Measurements from ENCODE around the gene RFNG.

- no peak for TF ChIP-seq POLR2A (IDR thresholded peaks at IDR 0.05)
- no peak for TF ChIP-seq CTCF (IDR thresholded peaks at IDR 0.05)
These were observed 31.4 kb upstream of the RFNG start for GRCh38 chr17:82083009-82083408.

Data from testis (tissue), 2 donors.